NCI-H2196 treated with DMSO at 0.1 percent for 48 hours (cell line): ENCODE data around the gene POTEB2.
"Not testable (repeated sequence)": the region's sequence is repeated elsewhere in the genome, so short reads cannot be mapped to it uniquely, and the experiment has no call there.

Experiments used
- DNase-seq: peaks from one replicate; lab custom pipeline; 2025; ENCODE audit not compliant: unreplicated experiment; lab: John Stamatoyannopoulos, UW

Gene POTEB2

DNA sequence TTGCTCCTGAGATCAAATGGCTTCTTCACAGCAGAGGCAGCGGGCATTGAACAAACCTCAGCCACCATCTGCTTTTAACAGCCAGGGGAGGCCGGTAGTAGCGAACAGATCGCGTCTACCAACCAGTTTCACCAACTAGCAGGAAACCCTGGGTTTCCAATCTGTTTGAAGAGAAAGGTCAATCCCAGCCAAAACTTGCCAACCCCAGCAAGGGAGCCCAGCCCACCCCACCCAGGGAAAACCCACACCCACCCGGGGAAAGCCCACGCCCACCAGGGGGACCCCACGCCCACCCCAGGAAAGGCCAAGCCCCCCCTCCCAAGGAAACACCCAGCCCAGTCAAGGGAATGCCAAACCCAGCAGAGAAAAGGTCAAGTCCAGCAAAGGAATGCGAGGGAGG is at the start of gene POTEB2:
Gene POTEB2 (minus strand): TSS at position 101 of the 400 bp plus-strand sequence. CDS start 33 bp downstream, at position 68.
- not testable (repeated sequence) for DNase-seq

DNA sequence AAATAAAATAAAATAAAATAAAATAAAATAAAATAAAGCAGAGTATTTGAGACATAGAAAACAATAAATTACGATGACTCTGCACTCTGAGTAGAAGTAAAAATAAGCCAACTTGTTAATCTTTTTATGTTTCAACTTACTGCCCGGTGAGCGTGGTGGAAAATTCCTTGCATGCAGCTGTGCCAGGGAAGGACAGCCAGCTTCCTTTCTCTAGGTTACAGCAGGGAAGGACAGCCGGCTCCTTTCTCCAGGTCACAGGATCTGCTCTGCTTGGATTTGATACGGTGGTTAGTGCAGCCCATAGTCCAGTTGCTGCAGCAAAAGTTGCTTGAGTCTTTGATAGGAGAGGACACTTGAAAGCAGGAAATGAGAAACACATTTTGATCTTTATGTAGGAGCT is 13.8 kb upstream of the POTEB2 start:
- DNase-seq, result not testable (repeated sequence)

DNA sequence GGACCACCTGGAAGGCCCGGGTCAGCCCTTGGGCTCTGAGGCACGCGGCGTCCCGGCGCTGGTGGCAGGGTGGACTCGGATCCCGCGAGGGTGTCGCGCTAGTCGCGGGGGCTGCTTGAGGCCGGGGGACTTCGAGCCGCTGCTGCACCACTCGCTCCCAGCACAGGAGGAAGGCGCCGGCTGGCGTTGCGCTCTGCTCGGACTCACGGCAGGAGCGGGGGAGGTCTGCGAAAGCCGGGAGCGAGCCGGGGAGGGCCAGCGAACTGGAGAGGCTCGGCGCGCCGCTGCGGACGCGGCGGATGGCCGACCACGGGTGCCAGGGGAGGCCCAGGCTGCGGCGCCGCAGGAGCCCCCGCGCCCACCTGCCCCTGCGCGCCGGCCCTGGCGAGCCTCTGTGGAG is 12.3 kb upstream of the POTEB2 start:
- DNase-seq, result not testable (repeated sequence)

DNA sequence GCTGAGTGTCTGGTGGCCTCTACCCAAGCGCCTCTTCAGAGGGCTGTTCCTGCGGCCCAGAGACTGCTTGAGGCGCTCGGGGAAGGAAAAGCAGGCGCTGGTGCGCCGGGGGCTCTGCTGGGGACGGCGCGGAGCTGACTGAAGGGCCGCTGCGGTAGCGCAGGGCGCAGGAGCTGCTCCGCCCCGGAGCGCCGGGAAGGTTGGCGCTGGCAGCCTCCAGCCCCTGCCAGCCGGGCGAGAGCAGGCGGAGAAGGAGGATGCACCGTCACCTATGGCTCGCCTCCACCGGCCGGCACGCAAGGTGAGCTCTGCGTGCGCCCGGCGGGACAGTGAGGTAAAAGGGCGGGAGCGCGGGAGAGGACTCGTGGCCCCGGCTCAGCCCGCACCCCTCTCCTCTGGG is 11.7 kb upstream of the POTEB2 start:
- not testable (repeated sequence) for DNase-seq
